Vagina (tissue), 2 donors: ENCODE data around the gene SELENOV. TPM values are rescaled to one million over a fixed set of nuclear protein-coding genes. Genes with fewer than 3 reads are reported as not detected.

ENCODE experiments used
- DNase-seq, 2 donors: peaks; one replicate each; pipeline ENCODE4 v3.0.0-alpha.2; 2017; ENCODE audit errors: extremely low spot score in 2 of 2
- H3K27ac ChIP-seq: fragments of 200-600 bp; sonication (generic); one replicate; pipeline ENCODE4 v1.5.1; 2019
- H3K27me3 ChIP-seq: fragments of 200-600 bp; sonication (generic); one replicate; pipeline ENCODE4 v1.5.1; 2019
- H3K36me3 ChIP-seq, 2 donors: fragments of 200-600 bp; sonication (generic); one replicate each; pipeline ENCODE4 v1.5.1; 2017 to 2019
- H3K4me1 ChIP-seq: fragments of 200-600 bp; sonication (generic); one replicate; pipeline ENCODE4 v1.5.1; 2019
- H3K4me3 ChIP-seq, 2 donors: fragments of 200-600 bp; sonication (generic); 1 replicate in 1 of 2; 2 replicates in 1 of 2; pipeline ENCODE4 v1.5.1; 2016 to 2019
- H3K9me3 ChIP-seq: fragments of 200-600 bp; sonication (generic); one replicate; pipeline ENCODE4 v1.5.1; 2019
- POLR2A ChIP-seq, 2 donors: fragments of 450-650 bp; IDR thresholded peaks; one replicate each; pipeline ENCODE4 v1.6.1; 2017; ENCODE audit warnings: antibody characterized with exemption in 2 of 2, mild to moderate bottlenecking in 2 of 2, moderate library complexity in 2 of 2
- POLR2AphosphoS5 ChIP-seq, 2 donors: sonication (generic); formaldehyde crosslinking; IDR thresholded peaks; one replicate each; pipeline ENCODE4 v1.9.0; 2017; ENCODE audit warnings: antibody characterized with exemption in 2 of 2, mild to moderate bottlenecking in 2 of 2, low read depth in 1 of 2; ENCODE audit not compliant: insufficient read depth in 1 of 2
- intact Hi-C: fragments of 100-400 bp; cut with DNase I; formaldehyde crosslinking; loops from one replicate; pipeline ENCODE4 v1.15.1; 2023
- total RNA-seq: library from RNA; depleted of rRNA; stranded (reverse); fragments of >200 nt; gene quantifications from one replicate; pipeline ENCODE4 v1.2.3, GENCODE V29; 2016
- TF ChIP-seq, protein P1 (sequence below), 3 experiments: fragments of 450-650 bp in 2 of 3; fragments of 200-600 bp in 1 of 3; sonication (generic) in 1 of 3; IDR thresholded peaks; one replicate each; pipeline ENCODE4 v1.5.1; 2017 to 2019; ENCODE audit warnings: antibody characterized with exemption in 3 of 3, mild to moderate bottlenecking in 2 of 3, moderate library complexity in 2 of 3

SELENOV gene
- total RNA-seq, 1 donor from 2014 or later: not detected

DNA sequence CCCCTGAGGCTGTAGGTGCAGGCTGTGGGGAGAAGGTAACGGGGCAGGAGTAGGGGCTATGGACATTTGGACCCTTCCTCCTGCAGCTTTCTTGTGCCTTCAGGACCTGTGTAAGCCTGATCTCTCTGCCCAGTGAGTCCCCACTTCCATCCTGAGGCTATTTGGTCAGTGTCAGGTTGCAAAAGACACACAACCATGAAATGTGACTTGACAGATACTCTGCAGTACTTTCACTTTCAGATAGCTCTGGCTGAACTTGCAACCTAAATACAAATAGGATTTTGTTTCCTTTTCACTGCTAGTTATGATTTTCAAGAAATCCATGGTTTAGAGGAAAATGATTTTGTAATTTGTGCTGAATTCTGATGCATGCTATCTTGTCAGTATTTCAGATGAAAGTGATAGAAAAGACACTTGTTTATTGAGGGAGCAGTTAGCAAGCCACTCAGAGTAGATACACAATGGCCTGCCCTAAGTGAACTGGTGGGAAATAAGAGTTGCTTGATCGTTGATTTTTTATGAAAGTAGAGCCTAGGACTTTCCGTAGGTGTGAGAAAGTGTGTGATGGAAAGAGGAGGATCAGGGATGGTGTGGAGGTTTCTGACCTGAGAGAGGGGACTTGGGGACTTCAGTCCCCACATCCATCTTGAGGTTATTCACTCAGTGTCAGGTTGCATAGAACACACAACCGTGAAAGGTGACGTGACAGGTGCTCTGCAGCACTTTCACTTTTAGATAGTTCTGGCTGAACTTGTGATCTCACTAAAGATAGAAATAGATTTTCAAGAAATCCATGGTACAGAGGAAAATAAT, 43.1 kb downstream of the SELENOV start:
- no peak for TF ChIP-seq POLR2AphosphoS5 (IDR thresholded peaks at IDR 0.05; ENCODE audit: insufficient read depth in 1 of 2, low read depth in 1 of 2)
- TF ChIP-seq, protein P1, sequence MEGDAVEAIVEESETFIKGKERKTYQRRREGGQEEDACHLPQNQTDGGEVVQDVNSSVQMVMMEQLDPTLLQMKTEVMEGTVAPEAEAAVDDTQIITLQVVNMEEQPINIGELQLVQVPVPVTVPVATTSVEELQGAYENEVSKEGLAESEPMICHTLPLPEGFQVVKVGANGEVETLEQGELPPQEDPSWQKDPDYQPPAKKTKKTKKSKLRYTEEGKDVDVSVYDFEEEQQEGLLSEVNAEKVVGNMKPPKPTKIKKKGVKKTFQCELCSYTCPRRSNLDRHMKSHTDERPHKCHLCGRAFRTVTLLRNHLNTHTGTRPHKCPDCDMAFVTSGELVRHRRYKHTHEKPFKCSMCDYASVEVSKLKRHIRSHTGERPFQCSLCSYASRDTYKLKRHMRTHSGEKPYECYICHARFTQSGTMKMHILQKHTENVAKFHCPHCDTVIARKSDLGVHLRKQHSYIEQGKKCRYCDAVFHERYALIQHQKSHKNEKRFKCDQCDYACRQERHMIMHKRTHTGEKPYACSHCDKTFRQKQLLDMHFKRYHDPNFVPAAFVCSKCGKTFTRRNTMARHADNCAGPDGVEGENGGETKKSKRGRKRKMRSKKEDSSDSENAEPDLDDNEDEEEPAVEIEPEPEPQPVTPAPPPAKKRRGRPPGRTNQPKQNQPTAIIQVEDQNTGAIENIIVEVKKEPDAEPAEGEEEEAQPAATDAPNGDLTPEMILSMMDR (IDR thresholded peaks at IDR 0.05): no peak
- TF ChIP-seq POLR2A (IDR thresholded peaks at IDR 0.05): no peak
- intact Hi-C loops: no loop called here
- Histone ChIP-seq H3K27me3 (no peaks in the 10 kb centered on the region), H3K9me3 (no peaks in the 10 kb centered on the region), H3K27ac (no peak overlapping the region), H3K36me3 (no peaks in the 10 kb centered on the region), H3K4me1 (peaks cover 4% of the 10 kb centered on the region), H3K4me3 (no peak overlapping the region)
- no peak for DNase-seq

DNA sequence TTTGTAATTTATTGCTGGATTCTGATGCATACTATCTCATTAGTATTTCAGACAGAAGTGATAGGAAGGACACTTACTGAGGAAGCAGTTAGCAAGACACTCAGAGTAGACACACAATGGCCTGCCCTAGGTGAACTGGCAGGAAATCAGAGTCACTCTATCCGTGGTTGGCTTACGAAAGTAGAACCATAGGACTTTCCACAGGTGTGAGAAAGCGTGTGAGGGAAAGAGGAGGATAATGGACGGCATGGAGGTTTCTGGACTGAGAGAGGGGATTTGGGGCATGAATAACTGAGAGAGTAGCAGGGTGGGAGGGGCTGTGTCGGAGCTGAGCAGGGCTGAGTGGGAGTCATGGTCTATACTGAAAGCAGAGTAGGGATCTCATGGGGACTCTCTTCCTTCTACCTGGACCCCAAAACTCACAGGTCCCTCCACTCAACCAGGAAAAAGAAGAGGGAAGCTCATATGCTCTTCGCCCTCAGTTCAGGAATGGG, 43.7 kb downstream of the SELENOV start:
- no peak overlapping the region for H3K4me3 ChIP-seq
- intact Hi-C loops: no loop called here

DNA sequence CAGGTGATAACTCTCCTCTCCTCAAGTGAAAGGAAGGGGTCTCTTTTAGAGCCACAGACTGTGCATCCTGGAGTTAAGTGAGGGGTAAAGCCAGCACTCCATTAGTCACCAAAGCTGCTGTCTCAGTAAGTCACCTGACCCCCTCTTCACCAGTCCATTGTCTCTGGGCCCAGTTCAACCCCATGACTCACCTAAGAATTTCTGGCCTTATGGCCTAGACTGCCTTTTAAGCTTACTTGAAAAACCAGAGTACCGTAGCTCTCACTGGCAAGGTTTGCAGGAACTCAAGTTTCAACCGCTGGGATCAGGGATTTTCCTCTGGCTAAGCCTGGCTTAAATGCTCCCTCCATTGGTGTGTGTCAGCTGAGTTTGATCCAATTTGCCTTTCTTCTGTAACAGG, 48.5 kb downstream of the SELENOV start:
- Histone ChIP-seq H3K27ac (no peak overlapping the region), H3K36me3 (no peaks in the 10 kb centered on the region), H3K4me1 (no peaks in the 10 kb centered on the region), H3K4me3 (no peak overlapping the region), H3K27me3 (no peaks in the 10 kb centered on the region), H3K9me3 (no peaks in the 10 kb centered on the region)
- TF ChIP-seq, protein P1 (IDR thresholded peaks at IDR 0.05): no peak
- TF ChIP-seq POLR2AphosphoS5 (IDR thresholded peaks at IDR 0.05; ENCODE audit: insufficient read depth in 1 of 2, low read depth in 1 of 2) (no peak), POLR2A (IDR thresholded peaks at IDR 0.05) (no peak)
- intact Hi-C loops: no loop called here
- DNase-seq: no peak

More for the DNA sequence above, 43.7 kb downstream of the SELENOV start:
- Histone ChIP-seq H3K36me3 (no peaks in the 10 kb centered on the region), H3K4me1 (peaks cover 4% of the 10 kb centered on the region), H3K27me3 (no peaks in the 10 kb centered on the region), H3K27ac (no peak overlapping the region), H3K9me3 (no peaks in the 10 kb centered on the region)
- no peak for TF ChIP-seq POLR2A (IDR thresholded peaks at IDR 0.05)
- TF ChIP-seq POLR2AphosphoS5 (IDR thresholded peaks at IDR 0.05; ENCODE audit: insufficient read depth in 1 of 2, low read depth in 1 of 2): no peak
- TF ChIP-seq, protein P1 (IDR thresholded peaks at IDR 0.05): no peak
- DNase-seq: no peak

DNA sequence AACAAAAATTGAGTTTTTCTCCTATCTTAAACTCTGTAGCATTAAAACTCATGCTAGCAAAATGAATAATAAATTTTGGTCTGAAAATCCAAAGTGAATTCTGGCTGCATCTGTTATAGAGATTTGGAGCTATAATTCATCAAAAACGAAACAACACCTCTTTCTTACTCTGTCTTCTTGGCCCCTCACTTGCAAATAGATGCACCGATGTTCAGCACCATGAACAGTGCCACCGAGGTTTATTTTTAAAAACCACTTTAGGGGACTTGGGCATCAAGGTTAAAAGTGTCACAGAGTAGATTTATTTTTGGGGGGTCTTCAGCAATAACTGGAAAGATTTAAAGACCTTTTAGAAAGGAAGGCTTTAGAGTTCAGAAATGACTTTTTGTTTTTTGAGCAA, 51.1 kb downstream of the SELENOV start:
- no peak overlapping the region for H3K27ac ChIP-seq
- H3K27me3 ChIP-seq: no peaks in the 10 kb centered on the region
- H3K4me3 ChIP-seq: no peak overlapping the region
- no peaks in the 10 kb centered on the region for H3K36me3 ChIP-seq
- no peaks in the 10 kb centered on the region for H3K4me1 ChIP-seq
- TF ChIP-seq, protein P1 (IDR thresholded peaks at IDR 0.05): no peak
- TF ChIP-seq POLR2AphosphoS5 (IDR thresholded peaks at IDR 0.05; ENCODE audit: insufficient read depth in 1 of 2, low read depth in 1 of 2) (no peak), POLR2A (IDR thresholded peaks at IDR 0.05) (no peak)
- DNase-seq: no peak
- intact Hi-C loops: no loop called here
- no peaks in the 10 kb centered on the region for H3K9me3 ChIP-seq

DNA sequence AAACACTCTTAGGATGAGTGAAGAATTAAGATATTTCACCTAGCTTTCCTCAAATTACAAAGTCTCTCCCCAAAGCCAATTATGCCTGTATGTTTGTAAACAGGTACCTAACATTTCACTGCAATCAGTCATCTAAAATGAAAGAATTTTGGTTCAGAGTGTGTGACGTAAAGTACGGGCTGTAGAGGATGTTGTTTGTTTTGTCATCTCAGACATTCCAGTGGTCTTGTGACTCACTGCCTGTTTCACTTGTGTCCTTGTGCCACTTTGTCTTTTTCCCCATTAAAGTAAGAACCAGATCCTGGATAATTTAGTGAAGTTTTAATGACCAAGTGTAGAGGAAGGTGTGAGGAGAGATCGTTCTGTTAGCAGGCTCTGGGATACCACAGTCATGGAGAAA, 53.7 kb downstream of the SELENOV start:
- Histone ChIP-seq H3K27ac (no peak overlapping the region), H3K4me1 (no peaks in the 10 kb centered on the region), H3K36me3 (no peaks in the 10 kb centered on the region), H3K27me3 (no peaks in the 10 kb centered on the region), H3K4me3 (no peak overlapping the region), H3K9me3 (no peaks in the 10 kb centered on the region)
- TF ChIP-seq, protein P1 (IDR thresholded peaks at IDR 0.05): no peak
- no peak for TF ChIP-seq POLR2A (IDR thresholded peaks at IDR 0.05)
- TF ChIP-seq POLR2AphosphoS5 (IDR thresholded peaks at IDR 0.05; ENCODE audit: insufficient read depth in 1 of 2, low read depth in 1 of 2): no peak
- intact Hi-C loops: no loop called here
- no peak for DNase-seq
